ENCODE results near the gene ZNF2.

- no peak for TF ChIP-seq CTCF (IDR thresholded peaks at IDR 0.05; ENCODE audit: poor library complexity)
- no peak for TF ChIP-seq EZH2phosphoT487 (IDR thresholded peaks at IDR 0.05; ENCODE audit: low read depth, severe bottlenecking, unreplicated experiment)
Observed at GRCh38 chr2:95143838-95144237, 21.8 kb upstream of the ZNF2 start.
